Astrocyte (in vitro differentiated cells and primary cell): ENCODE results near the gene TAL1.

Experiments used
- EZH2 ChIP-seq: IDR thresholded peaks from 2 replicates; pipeline ENCODE4 v1.6.1; 2012; ENCODE audit warnings: mild to moderate bottlenecking, low read length, inconsistent platforms; ENCODE audit not compliant: insufficient read depth
- TF ChIP-seq, protein P1 (sequence below): IDR thresholded peaks from 2 replicates; pipeline ENCODE4 v1.5.1; 2011; ENCODE audit warnings: low read depth, mild to moderate bottlenecking, inconsistent platforms, low read length, moderate library complexity; ENCODE audit not compliant: insufficient read depth

DNA sequence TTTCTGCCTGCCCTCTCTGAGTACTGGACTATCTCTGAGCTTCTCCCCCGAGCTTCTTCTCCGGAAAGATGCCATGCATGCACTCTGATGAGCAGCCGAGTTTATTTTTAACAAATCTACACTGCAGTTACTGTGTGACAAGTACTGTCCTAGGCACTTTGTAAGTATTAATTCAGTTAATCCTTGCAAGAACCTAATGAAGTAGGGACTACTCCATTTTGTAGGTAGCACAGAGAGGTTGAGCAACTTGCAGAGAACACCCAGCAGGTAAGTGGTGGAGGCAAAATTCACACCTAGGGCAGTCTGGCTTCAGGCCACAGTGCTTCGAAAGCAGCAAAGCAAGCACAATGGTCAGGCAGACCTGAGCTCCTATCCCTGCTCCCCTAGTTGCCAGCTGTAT, 3.8 kb upstream of the TAL1 start:
- TF ChIP-seq, protein P1, sequence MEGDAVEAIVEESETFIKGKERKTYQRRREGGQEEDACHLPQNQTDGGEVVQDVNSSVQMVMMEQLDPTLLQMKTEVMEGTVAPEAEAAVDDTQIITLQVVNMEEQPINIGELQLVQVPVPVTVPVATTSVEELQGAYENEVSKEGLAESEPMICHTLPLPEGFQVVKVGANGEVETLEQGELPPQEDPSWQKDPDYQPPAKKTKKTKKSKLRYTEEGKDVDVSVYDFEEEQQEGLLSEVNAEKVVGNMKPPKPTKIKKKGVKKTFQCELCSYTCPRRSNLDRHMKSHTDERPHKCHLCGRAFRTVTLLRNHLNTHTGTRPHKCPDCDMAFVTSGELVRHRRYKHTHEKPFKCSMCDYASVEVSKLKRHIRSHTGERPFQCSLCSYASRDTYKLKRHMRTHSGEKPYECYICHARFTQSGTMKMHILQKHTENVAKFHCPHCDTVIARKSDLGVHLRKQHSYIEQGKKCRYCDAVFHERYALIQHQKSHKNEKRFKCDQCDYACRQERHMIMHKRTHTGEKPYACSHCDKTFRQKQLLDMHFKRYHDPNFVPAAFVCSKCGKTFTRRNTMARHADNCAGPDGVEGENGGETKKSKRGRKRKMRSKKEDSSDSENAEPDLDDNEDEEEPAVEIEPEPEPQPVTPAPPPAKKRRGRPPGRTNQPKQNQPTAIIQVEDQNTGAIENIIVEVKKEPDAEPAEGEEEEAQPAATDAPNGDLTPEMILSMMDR: no peak
- TF ChIP-seq EZH2: no peak
